ENCODE data around the gene FANCC. TPM values are rescaled to one million over a fixed set of nuclear protein-coding genes. Genes with fewer than 3 reads are reported as not detected.

Gene FANCC
- total and polyA plus RNA-seq, 2 of the 8 experiments (the other 6 are each of a cell fraction or from before 2014, with no cell fraction given): 7.8 to 15.2 TPM

DNA sequence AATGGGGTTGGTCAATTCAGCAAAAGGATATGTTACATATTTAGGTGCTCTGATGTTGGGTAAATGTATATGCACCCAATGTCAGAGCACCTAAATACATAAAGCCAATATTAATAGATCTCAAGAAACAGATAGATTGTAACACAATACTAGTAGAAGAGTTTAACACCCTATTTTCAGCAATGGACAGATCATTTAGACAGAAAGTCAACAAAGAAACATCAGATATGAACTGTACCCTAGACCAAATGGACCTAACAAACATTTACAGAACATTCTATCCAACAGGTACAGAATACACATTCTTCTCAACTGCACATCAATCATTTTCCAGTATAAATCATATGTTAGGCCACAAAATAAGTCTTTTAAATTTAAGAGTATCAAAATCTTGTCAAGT is 35.2 kb downstream of the FANCC start (continued):
- no peak for TF ChIP-seq EP300 (IDR thresholded peaks at IDR 0.05; ENCODE audit: borderline replicate concordance in 1 of 2, low read depth in 2 of 2, low read length in 2 of 2)
